CD4-positive, alpha-beta T cell treated with Interleukin-10 for 1 hour (primary cell): ENCODE data around the gene ASPG.

Experiments
- DNase-seq: peaks from one replicate; pipeline ENCODE4 v3.0.0-alpha.2; 2020

The ASPG gene

DNA sequence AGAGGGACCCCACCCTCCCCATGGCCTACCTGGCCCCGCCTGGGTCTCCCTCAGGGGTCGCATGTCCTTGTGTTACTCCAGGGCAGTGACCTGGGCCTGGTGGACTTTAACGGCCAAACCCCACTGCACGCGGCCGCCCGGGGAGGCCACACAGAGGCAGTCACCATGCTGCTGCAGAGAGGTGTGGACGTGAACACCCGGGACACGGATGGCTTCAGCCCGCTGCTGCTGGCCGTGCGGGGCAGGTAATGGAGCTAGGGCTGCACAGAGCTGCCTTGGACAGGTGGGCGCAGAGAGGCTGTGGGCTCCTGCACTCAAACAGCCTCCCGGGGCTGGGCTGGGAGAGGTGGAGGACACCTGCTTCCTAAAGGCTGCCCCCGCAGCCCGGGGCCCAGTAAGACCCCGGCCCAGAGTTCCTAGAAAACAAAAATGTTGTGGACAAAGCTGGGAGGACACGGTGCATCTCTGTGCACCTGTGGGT lies 21.6 kb downstream of the ASPG start:
- DNase-seq: no peak

DNA sequence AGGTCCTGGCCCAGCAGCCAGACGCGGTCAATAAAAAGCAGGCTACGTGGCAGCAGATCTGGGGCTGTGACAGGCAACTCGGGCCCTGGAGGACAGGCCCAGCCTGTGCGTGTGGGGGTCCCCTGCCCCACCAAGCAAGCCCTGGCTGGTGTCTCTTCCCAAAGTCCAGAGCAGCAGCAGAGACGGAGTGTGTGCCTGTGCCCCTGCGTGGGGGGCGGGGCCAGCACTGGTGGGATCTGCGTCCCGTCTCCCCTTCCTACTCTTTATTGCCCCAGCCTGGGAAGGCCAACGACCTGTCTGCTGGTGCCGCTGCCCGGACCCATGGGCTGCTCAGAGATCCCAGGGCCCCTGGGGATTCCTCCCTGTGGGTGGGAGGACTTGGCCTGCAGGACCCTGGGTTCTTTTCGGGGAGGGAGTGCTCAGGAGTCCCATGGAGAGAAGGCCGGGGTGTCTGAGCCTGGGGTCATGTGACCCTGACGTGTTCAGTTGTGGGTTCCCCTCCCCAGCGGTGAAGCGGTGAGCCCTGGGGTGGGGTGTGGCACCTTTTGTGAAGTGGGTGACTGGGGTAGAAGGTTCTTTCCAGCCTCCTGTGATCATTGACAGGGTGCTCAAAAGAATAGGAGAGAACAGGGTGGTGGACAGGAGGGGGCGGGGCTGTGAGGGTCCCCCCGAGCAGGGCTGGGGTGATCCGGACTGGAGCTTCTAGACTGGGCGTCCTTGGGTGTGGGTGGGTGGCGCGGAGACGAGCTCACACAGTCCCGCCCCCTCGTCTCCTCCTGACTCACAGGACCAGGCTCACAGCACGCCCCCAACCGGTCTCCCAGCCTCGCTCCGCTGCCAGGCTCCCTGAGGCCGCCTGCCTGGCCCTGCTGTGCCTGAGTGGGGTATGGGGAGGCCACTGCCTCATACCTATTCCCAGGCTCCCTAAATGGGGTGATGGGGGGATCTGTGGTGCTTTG lies 22.4 kb downstream of the ASPG start:
- DNase-seq: no peak

DNA sequence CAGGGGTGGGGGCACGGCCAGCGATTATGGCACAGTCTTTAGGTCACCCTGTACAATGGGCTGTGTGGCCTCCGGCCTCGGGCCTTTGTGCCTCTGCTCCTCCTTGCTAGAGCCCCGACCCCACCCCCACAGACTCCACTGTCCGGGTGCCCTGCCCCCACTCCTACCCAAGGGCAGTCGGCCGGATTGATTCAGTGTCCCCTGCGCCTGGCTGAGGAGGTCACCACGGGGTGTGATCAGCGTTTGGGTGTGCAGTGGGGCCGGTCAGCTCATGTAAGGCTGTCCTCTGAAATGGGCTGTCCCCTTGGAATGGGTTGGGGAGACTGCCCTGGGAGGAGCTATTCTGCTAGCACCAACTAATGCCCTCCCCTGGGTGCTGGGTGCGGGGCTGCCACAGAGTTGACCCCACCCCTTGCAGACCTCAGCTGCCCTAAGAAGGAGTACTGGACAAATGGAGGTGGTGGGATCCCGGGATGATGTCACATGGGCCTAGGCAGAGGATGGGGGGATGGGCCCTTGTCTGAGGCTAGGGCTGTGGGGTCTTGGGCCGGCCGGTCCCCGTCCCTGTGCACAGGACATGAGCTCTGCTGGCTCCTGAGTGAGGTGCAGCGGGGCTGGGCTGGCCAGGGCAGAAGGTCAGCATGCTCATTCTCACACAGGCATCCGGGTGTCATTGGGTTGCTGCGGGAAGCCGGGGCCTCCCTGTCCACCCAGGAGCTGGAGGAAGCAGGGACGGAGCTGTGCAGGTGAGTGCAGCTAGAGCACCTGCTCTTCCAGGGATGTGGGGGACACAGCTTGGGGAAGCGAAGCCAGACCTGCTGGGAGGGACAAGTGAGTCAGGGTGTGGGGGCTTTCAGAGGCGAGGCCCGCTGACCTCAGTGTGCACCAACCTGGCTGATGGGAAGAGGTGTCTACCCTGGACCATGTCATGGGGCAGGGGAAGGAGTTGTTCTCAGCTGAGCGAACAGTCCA lies 23.4 kb downstream of the ASPG start:
- DNase-seq: no peak

DNA sequence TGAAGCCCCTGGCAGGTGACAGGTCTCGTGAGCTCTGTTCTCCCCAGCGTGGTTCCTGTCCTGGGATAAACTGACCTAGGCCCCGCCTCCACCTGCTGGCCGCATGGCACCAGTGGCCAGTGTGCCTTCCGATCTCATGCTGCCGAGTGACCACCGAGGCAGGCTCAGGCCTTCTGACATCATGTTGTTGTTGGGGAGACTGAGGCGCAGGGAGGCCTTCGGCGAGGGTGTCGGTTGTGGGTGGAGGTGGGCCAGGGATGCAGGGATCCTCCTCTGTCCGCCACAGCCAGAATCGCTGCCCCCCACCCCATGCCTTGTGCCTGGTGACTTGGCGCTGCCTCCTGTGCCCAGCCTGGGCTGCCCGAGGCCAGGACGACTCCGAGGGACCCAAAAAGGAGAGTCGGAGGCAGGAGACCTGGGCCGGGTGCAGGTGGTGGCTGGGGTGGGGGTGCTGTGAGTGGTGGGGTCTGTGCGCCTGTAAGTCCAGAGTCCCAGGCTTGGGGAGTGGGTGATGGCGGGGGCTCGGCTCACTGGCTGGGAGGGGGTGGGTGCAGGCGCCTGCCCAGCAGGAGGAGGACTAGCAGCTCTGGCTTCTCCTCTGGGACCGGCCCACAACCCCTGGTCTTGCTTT lies 24.3 kb downstream of the ASPG start:
- no peak for DNase-seq

DNA sequence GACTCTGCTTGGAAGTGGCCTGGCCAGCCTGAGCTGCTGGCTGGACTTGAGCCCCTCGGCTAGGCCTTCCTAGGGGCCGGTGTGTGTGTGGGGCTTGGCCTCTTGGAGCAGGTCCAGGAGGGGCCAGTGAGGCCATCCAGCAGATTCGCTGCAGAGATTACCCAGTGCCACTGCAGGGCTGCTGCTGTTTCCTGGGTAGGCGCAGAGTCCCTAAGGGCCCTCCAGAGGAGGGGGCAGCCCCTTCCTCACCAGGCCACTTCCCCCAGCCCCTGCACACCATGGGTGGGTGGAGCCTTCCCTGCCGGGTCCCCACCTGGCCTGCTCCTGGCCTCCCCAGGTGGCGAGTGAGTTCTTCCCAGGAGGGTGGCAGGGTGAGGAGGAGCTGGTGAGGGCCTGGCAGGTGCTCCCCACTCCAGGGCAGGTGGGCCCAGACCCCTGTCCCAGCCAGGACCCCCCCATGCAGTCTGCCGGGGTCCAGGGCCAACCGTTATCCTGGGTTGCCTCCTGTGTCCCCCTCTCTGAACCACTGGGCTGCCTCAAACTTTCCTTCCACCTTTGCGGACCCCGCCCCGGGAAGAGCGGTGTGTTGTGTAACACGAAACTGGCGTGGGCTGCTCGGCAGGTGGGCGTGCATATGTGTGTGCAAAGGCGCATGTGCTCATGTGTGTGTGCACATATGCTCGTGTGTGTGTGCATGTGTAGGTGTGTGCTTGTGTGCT lies 25.1 kb downstream of the ASPG start:
- no peak for DNase-seq

DNA sequence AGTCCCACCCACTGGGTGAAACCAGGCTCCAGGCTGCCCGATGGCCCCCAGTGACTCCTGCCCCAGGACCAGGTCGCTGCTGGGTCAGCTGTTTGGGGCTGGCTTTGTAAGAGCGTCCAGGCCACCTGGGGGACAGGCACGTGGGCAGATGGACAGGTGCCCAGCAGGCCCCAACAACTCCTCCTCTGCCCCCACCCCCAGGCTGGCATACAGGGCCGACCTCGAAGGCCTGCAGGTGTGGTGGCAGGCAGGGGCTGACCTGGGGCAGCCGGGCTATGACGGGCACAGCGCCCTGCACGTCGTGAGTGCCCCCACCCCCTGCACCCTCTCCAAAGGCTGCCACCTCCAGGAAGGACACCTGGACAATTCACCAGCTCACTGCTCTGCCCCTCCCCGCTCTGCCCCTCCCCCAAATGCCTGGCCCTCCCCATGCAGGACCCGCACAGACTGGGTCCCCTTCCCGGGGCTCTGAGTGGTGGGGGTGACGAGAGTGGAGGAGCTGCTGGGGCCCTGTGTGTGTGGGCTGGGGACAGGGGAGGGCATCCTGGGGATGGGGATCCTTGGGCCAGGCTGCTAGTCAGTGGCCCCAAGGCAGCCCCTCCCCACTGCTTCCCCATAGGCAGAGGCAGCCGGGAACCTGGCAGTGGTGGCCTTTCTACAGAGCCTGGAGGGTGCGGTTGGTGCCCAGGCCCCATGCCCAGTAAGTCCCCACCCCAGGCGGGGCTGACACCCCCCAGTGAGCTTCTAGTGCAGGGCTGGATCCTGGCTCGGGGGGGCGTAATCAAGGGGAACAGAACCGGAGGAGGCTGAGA lies 26.0 kb downstream of the ASPG start:
- no peak for DNase-seq

DNA sequence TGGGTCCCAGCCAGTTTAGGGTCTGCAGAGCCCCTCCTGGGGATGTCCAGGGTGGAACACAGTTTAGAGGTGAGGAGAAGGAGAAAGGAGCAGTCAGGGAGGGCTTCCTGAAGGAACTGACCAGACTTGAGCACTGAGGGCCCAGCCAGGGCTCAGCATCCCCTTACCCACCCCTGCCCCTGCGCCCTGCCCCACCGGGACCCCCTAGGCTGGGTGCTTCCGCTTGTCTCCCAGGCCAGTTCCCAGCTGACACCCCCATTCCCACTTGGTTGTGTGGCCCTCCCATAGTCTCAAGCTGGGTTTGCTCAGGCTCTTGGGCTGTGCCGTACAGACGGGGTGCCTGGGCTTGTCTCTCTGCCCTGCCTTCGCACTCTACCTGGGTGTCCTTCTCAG lies 26.6 kb downstream of the ASPG start:
- DNase-seq: no peak

DNA sequence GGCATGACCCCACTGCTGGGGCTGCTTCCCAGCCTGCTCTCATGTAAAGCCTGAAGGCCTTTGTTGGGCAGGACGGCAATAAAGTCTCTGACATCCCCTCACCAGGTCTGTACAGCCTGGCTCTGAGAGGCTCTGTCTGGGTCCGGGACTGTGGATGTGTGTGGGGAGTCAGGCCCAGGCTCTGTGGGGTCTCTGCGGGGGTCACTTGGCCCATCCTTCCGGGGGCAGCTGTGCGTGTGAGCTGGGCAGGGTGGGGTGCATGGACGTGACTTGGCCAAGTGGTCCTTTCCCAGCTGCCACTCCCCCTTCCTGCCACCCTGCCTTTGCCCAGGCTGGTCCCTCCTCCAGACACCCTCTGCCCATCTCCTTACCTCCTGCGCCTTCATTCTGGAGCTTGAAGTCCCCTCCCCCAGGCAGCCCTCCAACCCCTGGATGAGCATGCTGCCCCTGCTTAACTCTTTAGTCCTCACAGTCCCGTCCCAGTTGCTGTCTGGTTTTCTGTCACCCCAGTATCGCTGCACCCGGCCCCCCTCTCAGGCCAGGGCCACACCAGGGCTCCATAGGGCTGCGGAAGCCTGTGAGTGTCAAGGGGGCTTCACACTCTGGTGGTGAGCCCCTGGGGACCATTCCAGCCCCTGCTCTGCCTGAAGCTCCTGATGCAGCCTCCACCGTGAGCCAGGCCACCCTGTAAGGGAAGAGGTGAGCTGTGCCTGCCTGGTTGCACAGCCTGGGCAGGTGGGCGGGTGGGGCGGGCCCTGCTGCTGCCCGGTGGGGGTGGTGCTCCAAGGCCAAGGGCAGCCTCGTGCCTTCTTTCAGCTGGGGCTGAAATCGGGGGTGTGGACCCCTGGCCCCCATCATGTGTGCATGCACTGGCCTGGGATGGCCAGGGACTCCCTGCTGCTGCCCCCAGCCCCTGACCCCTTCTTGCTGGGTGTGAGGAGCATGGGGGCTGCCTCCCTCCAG lies 27.4 kb downstream of the ASPG start:
- DNase-seq: no peak

DNA sequence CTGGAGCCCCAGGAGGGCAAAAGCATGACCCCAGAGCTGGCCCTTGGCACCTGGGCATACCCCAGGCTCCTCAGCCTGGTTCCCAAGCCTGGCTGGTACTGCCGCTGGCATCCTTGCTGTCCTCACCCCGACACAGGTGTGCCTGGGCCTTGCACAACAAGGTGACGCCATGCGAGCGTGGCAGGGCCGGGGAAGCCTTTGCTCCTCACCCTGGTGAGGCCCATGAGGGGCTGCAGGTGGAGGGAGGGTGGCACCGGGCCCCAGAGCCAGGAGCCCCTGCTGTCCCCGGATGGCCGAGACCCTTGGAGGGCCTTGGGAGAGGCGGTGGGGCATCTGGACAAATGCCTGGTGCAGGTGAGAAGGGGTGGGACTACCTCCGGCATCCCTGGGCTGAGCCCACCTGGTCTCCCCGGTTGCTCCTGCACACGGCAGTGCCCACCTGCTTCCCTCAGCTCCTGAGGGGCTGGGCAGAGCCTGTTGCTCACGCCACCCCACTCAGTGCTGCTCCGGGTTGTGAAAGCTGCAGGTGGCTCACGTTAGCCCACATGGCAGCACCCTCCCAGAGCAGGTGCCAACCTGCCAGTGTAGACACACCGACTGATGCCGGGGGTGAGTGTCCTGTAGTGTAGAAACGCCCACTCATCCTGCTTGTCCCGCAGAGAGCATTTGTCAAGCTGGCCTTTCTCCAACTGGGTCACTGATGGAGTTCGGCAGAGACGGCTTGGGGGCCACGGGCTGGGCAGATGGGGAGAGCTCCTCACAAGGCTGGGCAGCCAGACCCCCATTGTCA lies 28.3 kb downstream of the ASPG start:
- DNase-seq: no peak

DNA sequence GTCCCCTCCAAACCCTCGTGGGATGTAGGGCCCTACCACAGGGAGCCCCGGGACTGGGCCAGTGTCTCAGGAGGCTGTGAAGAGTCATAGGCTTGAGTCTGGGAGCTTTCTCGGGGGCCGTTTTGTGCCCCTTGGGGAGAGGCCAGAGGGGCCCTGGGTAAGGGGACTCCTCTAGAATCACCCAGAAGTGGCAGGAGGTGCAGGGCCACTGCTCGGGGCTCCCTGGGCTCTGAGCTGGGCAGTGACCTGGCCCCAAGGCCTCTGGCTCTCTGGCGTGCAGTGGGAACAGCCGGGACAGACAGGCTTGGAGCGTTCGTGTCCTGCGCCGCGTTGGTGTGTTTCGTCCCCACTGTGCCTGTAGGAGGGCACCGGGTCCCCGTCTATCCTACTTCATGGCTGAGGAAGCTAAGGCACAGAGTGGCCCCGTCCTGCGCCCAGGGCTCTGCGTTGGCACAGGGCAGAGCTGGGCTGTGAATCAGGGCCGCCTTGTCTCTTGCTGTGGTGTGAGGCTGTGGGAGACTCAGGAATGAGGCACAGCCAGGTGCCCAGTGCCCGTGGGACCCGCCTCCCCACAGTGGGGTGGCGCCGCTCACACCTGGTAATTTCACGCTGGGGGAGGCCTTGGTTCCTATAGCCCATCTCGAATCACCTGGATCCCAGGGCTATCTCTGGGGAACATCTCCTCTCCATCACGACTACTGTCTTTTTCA lies 29.1 kb downstream of the ASPG start:
- DNase-seq: no peak

DNA sequence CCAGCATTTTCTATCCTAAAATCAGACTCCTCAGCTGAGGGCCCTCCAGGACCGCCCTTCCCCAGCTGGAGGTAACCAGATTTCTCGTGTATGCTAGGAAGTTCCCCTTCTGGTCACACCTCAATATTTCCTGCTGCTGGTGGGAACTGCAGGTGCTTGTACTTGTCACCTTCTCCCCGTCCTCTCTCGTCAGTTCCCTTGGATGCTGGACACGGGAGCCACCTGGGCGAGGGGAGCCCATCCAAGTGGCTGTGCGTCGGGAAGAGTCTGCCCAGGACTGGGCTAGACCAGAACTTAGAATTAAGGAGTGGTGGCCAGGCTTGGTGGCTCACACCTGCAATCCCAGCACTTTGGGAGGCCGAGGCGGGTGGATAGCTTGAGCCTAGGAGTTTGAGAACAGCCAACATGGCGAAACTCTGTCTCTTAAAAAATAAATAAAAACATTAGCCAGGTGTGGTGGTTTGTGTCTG lies 29.7 kb downstream of the ASPG start:
- DNase-seq: no peak

DNA sequence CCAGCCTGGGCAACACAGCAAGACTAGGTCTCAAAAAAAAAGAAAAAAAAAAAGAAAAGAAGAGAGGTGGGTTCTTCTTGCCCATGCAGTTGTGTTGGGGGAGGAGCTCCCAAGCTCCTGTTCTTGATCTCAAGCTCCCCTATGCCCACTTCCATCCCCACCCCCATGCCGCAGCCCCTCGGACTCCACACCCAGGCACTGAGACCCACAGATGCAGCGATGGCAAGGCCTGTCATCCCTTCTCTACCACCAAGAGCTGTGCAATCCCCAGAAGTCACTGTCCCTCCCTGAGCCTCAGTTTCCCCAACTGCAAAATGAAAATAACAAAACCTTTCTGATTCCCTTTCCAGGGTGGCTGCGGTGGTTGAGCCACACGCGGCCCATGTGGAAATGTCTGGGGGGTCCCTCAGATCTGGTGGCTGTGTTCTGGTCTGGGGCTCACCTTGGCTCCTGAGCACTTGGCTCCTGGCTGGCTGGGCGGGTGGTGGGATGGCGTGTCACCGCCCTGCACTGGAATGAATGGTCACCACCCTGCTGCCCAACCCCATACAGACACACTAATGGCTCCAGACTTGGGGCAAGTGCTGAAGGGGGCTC lies 30.3 kb downstream of the ASPG start:
- no peak for DNase-seq

DNA sequence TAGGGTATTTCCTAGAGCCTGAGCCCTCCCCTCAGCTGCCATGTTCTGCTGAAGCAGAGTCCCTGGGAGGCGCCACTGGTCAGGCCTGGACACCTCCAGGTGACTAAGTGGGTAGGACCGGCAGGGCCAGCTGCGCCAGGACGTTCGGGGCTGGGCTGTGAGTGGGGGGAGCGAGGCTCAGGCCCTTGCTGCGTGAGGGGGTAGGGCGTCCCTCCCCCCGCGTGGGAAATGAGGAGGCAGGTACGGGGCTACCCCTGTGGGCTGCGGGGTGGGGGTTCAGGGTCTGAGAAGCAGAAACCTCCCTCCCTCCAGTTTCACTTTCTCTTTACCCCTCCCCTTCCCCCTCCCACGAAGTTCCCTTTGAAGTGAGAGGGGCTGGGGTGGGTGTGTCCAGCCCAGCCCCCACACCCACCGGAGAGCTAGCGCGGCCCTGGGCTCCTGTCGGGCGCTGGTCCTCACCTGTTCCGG lies 30.8 kb downstream of the ASPG start:
- DNase-seq: no peak

DNA sequence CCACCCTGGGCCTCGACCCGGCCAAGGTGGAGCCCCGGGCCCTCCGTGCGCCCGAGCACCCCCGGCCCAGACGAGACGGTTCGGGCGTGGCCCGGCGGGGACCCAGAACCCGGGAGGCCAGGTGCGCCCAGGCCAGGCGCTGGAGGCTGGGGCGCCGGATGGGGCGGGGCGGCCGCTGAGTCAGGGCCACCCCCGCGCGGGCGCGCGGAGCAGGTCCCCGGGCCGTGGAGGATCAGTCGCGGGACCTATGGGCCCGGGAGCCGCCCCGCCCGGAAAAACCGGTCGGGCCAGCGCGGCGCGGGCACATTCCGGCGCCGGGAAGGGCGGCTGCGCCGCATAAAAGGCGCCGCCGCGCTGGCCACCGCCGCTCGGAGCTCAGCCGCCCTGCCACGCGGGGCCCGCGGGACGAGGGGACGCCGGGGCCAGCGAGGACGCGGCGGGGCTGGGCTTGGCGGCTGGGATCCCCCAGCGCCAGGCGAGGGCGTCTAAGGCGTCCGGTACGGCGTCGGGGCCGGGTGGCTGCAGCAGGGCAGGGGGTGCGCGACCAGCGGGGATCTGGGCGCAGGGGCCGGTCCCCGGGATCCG lies 31.3 kb downstream of the ASPG start:
- no peak for DNase-seq

DNA sequence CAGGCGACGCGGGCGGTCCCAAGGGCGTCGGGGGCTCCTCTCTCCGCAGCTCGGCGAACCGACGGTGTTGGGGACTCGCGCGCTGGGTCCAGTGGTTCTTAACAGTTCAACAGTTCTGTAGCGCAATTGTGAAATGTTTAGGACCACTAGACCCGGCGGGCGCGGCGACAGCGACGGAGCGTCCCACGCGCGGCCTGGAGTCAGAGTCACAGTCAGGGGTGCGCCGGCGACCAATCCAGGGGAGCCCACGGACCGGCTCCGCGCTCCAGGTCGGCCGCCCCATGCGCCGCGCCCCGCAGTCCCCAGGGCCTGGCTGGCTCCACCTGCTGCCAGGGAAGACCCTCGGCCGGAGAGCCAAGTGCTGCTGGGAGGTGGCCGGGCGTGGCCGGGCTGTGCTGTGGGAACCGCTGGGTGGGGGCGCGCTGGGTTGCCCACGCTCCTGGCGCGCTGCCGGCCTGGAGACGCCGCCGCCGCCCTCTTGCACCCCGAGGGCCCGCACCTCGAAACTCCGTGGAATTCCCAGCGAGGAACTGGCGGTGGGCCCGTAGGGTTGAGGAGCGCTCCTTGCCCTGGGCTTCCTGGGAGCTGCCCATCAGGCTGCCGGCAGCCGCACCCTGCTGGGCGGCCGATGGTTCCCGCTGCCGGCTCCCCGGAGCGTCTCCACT lies 32.0 kb downstream of the ASPG start:
- no peak for DNase-seq

DNA sequence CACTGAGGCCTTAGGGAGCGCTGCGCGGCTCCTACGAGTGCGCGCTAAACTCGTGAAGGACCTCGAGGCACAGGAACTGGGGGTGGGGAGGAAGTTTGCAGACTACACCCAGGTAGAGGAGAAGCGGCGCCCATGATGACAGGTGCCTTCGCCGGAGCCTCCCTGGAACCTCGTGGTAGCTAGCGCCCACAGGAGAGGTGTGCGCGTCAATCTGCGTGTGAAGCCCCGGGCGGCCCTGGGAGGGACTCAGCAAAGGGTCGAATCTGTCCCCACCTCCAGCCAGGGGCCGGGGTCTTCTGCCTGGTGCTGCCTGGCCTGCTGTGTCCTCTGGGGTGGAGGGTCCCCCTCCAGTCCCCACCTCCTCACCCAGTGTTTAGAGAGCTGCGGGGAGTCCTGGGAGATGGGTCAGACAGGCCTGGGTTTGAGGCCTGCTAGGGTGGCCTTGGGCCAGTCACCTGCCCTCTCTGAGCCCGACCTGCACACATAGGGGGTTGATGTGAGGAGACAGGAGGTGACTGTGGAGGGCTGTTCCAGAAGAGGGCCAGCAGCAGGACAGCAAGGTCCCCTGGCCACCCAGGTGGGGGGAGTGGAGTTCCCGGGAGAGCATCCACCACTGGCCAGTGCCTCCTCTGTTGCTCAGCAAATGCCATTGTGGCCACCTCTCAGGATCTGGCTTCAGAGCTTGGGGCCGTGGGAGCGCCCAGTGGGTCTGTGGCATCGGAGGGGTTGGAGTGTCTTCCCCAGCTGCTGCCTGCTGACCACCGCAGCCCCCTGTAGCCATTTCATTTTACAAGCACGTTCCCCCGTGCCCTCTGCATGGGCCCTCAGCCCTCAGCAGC lies 32.7 kb downstream of the ASPG start:
- no peak for DNase-seq
